GM10266 (cell line): ENCODE results near the gene NUDT19.
"Not testable (repeated sequence)": the region's sequence is repeated elsewhere in the genome, so short reads cannot be mapped to it uniquely, and the experiment has no call there.

Source experiments
- DNase-seq: peaks from one replicate; pipeline ENCODE4 v3.0.0; 2012; ENCODE audit errors: extremely low spot score
- TF ChIP-seq, protein P1 (sequence below): IDR thresholded peaks from 2 replicates; pipeline ENCODE4 v1.5.1; 2012; ENCODE audit warnings: mild to moderate bottlenecking, low read depth; ENCODE audit not compliant: control insufficient read depth, insufficient read depth; ENCODE audit errors: missing control alignments

The NUDT19 gene

DNA sequence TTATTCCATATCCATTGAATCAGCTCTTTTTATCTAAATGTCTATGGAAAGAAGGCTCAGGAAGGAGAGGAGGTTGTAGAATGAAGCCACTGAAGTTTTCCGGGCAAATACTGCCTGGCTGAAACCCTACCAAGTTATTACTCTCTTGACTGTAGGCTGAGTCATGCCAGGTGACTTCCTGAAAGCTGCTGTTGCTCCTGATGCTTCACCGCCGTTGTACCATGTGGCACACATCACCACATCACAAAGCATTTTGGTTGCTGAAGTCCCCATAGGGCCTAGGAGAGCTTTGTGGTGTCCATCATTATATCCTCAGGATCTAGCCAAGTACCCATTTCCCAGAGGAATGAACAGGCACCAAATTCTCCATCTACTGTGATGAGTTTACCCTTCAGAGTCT is 16.8 kb downstream of the NUDT19 start:
- TF ChIP-seq, protein P1, sequence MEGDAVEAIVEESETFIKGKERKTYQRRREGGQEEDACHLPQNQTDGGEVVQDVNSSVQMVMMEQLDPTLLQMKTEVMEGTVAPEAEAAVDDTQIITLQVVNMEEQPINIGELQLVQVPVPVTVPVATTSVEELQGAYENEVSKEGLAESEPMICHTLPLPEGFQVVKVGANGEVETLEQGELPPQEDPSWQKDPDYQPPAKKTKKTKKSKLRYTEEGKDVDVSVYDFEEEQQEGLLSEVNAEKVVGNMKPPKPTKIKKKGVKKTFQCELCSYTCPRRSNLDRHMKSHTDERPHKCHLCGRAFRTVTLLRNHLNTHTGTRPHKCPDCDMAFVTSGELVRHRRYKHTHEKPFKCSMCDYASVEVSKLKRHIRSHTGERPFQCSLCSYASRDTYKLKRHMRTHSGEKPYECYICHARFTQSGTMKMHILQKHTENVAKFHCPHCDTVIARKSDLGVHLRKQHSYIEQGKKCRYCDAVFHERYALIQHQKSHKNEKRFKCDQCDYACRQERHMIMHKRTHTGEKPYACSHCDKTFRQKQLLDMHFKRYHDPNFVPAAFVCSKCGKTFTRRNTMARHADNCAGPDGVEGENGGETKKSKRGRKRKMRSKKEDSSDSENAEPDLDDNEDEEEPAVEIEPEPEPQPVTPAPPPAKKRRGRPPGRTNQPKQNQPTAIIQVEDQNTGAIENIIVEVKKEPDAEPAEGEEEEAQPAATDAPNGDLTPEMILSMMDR: no peak
- DNase-seq: no peak

GRCh38 chr19:32709032-32709431 is 17.4 kb downstream of the NUDT19 start:
- TF ChIP-seq, protein P1: no peak
- DNase-seq: no peak

DNA sequence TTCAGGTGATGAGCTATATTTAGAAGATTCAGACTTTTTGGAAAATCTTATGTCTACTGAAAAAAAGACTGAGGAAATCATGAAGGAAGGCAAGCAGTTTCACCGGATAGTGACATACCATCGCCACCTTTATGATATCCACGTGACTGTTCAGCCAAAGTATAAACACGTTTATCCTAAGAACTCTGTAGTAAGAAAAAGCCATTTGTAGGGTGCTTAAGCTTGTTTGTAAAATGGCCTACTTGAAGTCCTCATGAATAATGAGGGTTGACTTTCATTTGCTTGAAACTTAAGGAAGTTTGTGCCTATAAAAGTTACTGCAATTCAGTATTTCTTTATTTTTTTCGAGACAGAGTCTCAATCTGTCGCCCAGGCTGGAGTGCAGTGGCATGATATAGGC is 20.1 kb downstream of the NUDT19 start:
- TF ChIP-seq, protein P1: no peak
- no peak for DNase-seq

- not testable (repeated sequence) for DNase-seq
These were observed 24.6 kb downstream of the NUDT19 start for GRCh38 chr19:32716203-32716602.

DNA sequence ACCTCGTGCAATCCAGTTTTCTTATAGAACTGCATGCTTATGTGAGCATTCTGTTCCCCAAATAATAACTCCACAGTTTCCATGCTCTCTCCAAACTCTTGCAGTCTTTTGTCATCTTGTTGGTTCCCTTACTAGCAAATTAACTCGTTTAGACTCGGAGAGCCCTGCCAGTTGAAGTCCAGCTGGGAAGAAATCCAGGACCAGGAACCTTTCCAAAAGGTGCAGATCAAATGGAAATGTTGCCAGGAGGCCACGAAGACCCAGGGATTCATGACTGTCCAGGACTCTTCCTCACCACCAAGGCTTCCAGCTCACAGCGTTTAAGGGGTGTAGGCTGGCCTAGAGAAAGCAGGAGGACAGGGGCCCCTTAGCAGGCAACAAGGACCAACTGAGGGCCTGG is 25.9 kb downstream of the NUDT19 start:
- TF ChIP-seq, protein P1: no peak
- no peak for DNase-seq

- no peak for DNase-seq
- TF ChIP-seq, protein P1: no peak
These were observed 26.7 kb downstream of the NUDT19 start for GRCh38 chr19:32718286-32718685.

DNA sequence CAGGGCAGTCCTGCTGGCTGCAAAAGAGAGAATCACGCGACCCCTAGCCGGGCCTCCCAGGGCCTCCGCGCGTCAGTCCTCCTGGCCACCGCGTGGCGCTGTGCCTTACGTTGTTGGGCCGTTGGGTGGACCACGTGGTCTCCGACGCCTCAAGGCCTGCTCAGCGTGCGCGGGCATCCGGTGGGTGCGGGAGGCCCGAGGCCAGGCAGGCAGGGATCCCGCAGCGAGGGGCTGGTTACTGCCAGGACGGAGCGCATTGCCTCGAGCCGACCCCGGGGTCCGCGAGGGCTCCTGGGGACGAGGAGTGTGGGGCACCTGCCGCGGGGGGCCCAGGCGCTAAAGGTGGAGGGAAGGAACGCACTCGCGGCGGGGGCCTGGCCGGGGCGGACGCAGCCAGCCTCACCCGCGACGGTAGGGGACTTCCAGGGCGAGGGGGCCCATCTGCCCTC is 28.0 kb downstream of the NUDT19 start, which contains the start of gene TDRD12:
Gene TDRD12, plus strand, starts transcription at position 157 of the 449 bp plus-strand sequence. CDS start 306 bp downstream, outside the sequence.
- TF ChIP-seq, protein P1: no peak
- peak; percentile 34 for DNase-seq
